Neural progenitor cell (in vitro differentiated cells): ENCODE measurements around the gene EEIG2. TPM values are rescaled to one million over a fixed set of nuclear protein-coding genes. Genes with fewer than 3 reads are reported as not detected.

Experiments
- DNase-seq: peaks from one replicate; pipeline ENCODE4 v3.0.0-alpha.2; 2016; ENCODE audit warnings: low spot score
- H2AFZ ChIP-seq: fragments of 200-600 bp; sonication (generic); replicated peaks from 2 replicates; pipeline ENCODE4 v1.6.1; 2016; ENCODE audit warnings: antibody characterized with exemption
- H3F3A ChIP-seq: fragments of 200-600 bp; sonication (generic); 2 replicates; pipeline ENCODE4 v1.6.1; 2016; ENCODE audit warnings: antibody characterized with exemption, low read depth
- H3K27ac ChIP-seq: fragments of 200-600 bp; sonication (generic); 2 replicates; pipeline ENCODE4 v1.5.1; 2016; ENCODE audit warnings: mild to moderate bottlenecking
- H3K27me3 ChIP-seq: fragments of 200-600 bp; sonication (generic); 2 replicates; pipeline ENCODE4 v1.6.1; 2016; ENCODE audit warnings: mild to moderate bottlenecking, moderate library complexity
- H3K36me3 ChIP-seq: fragments of 200-600 bp; sonication (generic); 2 replicates; pipeline ENCODE4 v1.5.1; 2016
- H3K4me1 ChIP-seq: fragments of 200-600 bp; sonication (generic); 2 replicates; pipeline ENCODE4 v1.6.1; 2016; ENCODE audit warnings: mixed run types
- H3K4me2 ChIP-seq: fragments of 200-600 bp; sonication (generic); 2 replicates; pipeline ENCODE4 v1.6.1; 2016
- H3K4me3 ChIP-seq: fragments of 200-600 bp; sonication (generic); 2 replicates; pipeline ENCODE4 v1.5.1; 2016
- H3K79me2 ChIP-seq: fragments of 200-600 bp; sonication (generic); 2 replicates; pipeline ENCODE4 v1.6.1; 2016; ENCODE audit warnings: low read depth
- H3K9ac ChIP-seq: fragments of 200-600 bp; sonication (generic); 2 replicates; pipeline ENCODE4 v1.6.1; 2016
- H3K9me3 ChIP-seq: fragments of 200-600 bp; sonication (generic); 2 replicates; pipeline ENCODE4 v1.5.1; 2016; ENCODE audit warnings: low read depth
- H4K20me1 ChIP-seq: fragments of 200-600 bp; sonication (generic); 2 replicates; pipeline ENCODE4 v1.6.1; 2016; ENCODE audit warnings: low read depth
- H3K27ac Mint-ChIP-seq: 3 replicates; pipeline ENCODE4 v1.8.0; 2021; ENCODE audit warnings: mixed read lengths
- H3K27me3 Mint-ChIP-seq: 2 replicates; pipeline ENCODE4 v1.8.0; 2022; ENCODE audit warnings: low read depth, mild to moderate bottlenecking, inconsistent platforms, moderate library complexity, mixed read lengths; ENCODE audit not compliant: insufficient read depth
- H3K36me3 Mint-ChIP-seq: 3 replicates; pipeline ENCODE4 v1.8.0; 2021; ENCODE audit warnings: mixed read lengths
- H3K4me1 Mint-ChIP-seq: 3 replicates; pipeline ENCODE4 v1.8.0; 2021; ENCODE audit warnings: mixed read lengths
- H3K4me3 Mint-ChIP-seq: 3 replicates; pipeline ENCODE4 v1.8.0; 2021; ENCODE audit warnings: mild to moderate bottlenecking, moderate library complexity, mixed read lengths
- H3K9me3 Mint-ChIP-seq: 3 replicates; pipeline ENCODE4 v1.8.0; 2020; ENCODE audit warnings: mixed read lengths
- CTCF ChIP-seq: fragments of 200-600 bp; sonication (generic); IDR thresholded peaks from 2 replicates; pipeline ENCODE4 v1.5.1; 2017; ENCODE audit warnings: antibody characterized with exemption, mild to moderate bottlenecking
- EZH2 ChIP-seq: fragments of 200-600 bp; sonication (generic); IDR thresholded peaks from 2 replicates; pipeline ENCODE4 v1.6.1; 2017; ENCODE audit warnings: antibody characterized with exemption, mild to moderate bottlenecking, moderate library complexity
- EZH2phosphoT487 ChIP-seq: fragments of 200-600 bp; sonication (generic); IDR thresholded peaks from 2 replicates; pipeline ENCODE4 v1.6.1; 2017; ENCODE audit warnings: antibody characterized with exemption
- total RNA-seq: library from RNA; depleted of rRNA; stranded (reverse); fragments of >200 nt; gene quantifications from 2 replicates; pipeline ENCODE4 v1.2.3, GENCODE V29; 2015; ENCODE audit warnings: low replicate concordance

Gene EEIG2
- total RNA-seq, 1 donor from 2014 or later, result 8.8 TPM

GRCh38 chr1:108560189-108560873 is 431 bp downstream of the EEIG2 start:
- H3K4me1 ChIP-seq, result peaks cover 25% of the 10 kb centered on the region
- no peaks in the 10 kb centered on the region for H3K36me3 ChIP-seq
- Mint-ChIP-seq H3K4me1 (peaks cover 13% of the 10 kb centered on the region), H3K9me3 (no peaks in the 10 kb centered on the region), H3K36me3 (no peaks in the 10 kb centered on the region), H3K4me3 (peak overlapping the region; percentile 98), H3K27me3 (no peaks in the 10 kb centered on the region), H3K27ac (peak overlapping the region; percentile 94)
- no peak overlapping the region for H3K9ac ChIP-seq
- no peak for TF ChIP-seq EZH2phosphoT487
- TF ChIP-seq EZH2, result no peak
- H3K4me2 ChIP-seq, result peak overlapping the region; percentile 71
- no peaks in the 10 kb centered on the region for H3K79me2 ChIP-seq
- H3F3A ChIP-seq, result peaks cover 21% of the 10 kb centered on the region
- H2AFZ ChIP-seq, result peak overlapping the region; percentile 74
- peaks cover 7% of the 10 kb centered on the region for H3K27me3 ChIP-seq
- H4K20me1 ChIP-seq, result peaks cover 7% of the 10 kb centered on the region
- H3K4me3 ChIP-seq, result peak overlapping the region; percentile 60
- H3K27ac ChIP-seq, result no peak overlapping the region
- no peak for DNase-seq
- no peaks in the 10 kb centered on the region for H3K9me3 ChIP-seq

GRCh38 chr1:108560874-108561459 is 1.1 kb downstream of the EEIG2 start:
- H4K20me1 ChIP-seq, result peaks cover 7% of the 10 kb centered on the region
- H3K36me3 ChIP-seq, result no peaks in the 10 kb centered on the region
- no peak overlapping the region for H3K9ac ChIP-seq
- peaks cover 25% of the 10 kb centered on the region for H3K4me1 ChIP-seq
- DNase-seq, result peak; percentile 70
- Mint-ChIP-seq H3K27me3 (no peaks in the 10 kb centered on the region), H3K4me1 (peaks cover 13% of the 10 kb centered on the region), H3K4me3 (peak overlapping the region; percentile 98), H3K36me3 (no peaks in the 10 kb centered on the region), H3K9me3 (no peaks in the 10 kb centered on the region), H3K27ac (peak overlapping the region; percentile 94)
- H2AFZ ChIP-seq, result peak overlapping the region; percentile 74
- peak overlapping the region; percentile 71 for H3K4me2 ChIP-seq
- peaks cover 7% of the 10 kb centered on the region for H3K27me3 ChIP-seq
- H3F3A ChIP-seq, result peaks cover 21% of the 10 kb centered on the region
- H3K27ac ChIP-seq, result no peak overlapping the region
- peak overlapping the region; percentile 60 for H3K4me3 ChIP-seq
- H3K9me3 ChIP-seq, result no peaks in the 10 kb centered on the region
- TF ChIP-seq EZH2phosphoT487 (no peak), CTCF (peak; percentile 12)
- H3K79me2 ChIP-seq, result no peaks in the 10 kb centered on the region

- Histone ChIP-seq H3K4me2 (no peak overlapping the region), H3K36me3 (no peaks in the 10 kb centered on the region), H3K9ac (no peak overlapping the region), H4K20me1 (peaks cover 7% of the 10 kb centered on the region), H3K27me3 (peaks cover 7% of the 10 kb centered on the region), H3K27ac (no peak overlapping the region), H3K4me1 (peaks cover 25% of the 10 kb centered on the region), H3K79me2 (no peaks in the 10 kb centered on the region), H2AFZ (no peak overlapping the region), H3F3A (peaks cover 21% of the 10 kb centered on the region), H3K4me3 (no peak overlapping the region), H3K9me3 (no peaks in the 10 kb centered on the region)
- TF ChIP-seq EZH2, result no peak
- no peak for TF ChIP-seq EZH2phosphoT487
- TF ChIP-seq CTCF, result peak; percentile 80
- peak overlapping the region; percentile 13 for H3K4me3 Mint-ChIP-seq
- DNase-seq, result peak; percentile 84
- no peaks in the 10 kb centered on the region for H3K27me3 Mint-ChIP-seq
- no peaks in the 10 kb centered on the region for H3K9me3 Mint-ChIP-seq
- no peak overlapping the region for H3K27ac Mint-ChIP-seq
- H3K4me1 Mint-ChIP-seq, result peaks cover 13% of the 10 kb centered on the region
- no peaks in the 10 kb centered on the region for H3K36me3 Mint-ChIP-seq
Observed at GRCh38 chr1:108561689-108562326, 1.9 kb downstream of the EEIG2 start.

- TF ChIP-seq EZH2phosphoT487 (no peak), CTCF (no peak), EZH2 (no peak)
- Histone ChIP-seq H3K79me2 (no peaks in the 10 kb centered on the region), H3K4me2 (no peak overlapping the region), H3F3A (peaks cover 18% of the 10 kb centered on the region), H2AFZ (no peak overlapping the region), H4K20me1 (peaks cover 7% of the 10 kb centered on the region), H3K9me3 (no peaks in the 10 kb centered on the region), H3K27me3 (peaks cover 7% of the 10 kb centered on the region), H3K4me3 (no peak overlapping the region), H3K36me3 (no peaks in the 10 kb centered on the region), H3K4me1 (peaks cover 19% of the 10 kb centered on the region), H3K9ac (no peak overlapping the region), H3K27ac (no peak overlapping the region)
- DNase-seq, result no peak
- Mint-ChIP-seq H3K4me1 (peaks cover 13% of the 10 kb centered on the region), H3K27me3 (no peaks in the 10 kb centered on the region), H3K36me3 (no peaks in the 10 kb centered on the region), H3K9me3 (no peaks in the 10 kb centered on the region), H3K27ac (no peak overlapping the region), H3K4me3 (no peak overlapping the region)
Observed at GRCh38 chr1:108563808-108564207, 3.9 kb downstream of the EEIG2 start.
